ENCODE measurements around the gene INTS6.

INTS6 gene

DNA sequence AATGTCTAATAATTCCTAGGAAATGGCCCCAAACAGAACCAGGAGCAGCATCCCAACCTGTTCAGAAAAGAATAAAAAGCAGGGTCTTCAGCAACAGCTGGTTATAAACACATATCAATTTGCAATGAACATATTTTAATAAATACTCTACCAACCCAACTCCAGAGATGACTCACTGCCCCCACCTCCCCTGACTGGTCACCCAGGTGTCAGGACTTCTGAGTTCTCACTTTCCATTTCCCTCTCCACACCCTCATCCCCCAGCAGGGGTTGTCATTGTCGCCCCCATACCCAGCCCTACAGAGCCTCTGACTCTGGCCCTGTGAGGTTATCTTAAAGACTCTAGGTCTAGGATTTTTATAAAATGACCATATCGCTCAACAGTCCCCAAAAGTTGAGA lies 106.4 kb downstream of the INTS6 start:
- TF ChIP-seq, protein P1, sequence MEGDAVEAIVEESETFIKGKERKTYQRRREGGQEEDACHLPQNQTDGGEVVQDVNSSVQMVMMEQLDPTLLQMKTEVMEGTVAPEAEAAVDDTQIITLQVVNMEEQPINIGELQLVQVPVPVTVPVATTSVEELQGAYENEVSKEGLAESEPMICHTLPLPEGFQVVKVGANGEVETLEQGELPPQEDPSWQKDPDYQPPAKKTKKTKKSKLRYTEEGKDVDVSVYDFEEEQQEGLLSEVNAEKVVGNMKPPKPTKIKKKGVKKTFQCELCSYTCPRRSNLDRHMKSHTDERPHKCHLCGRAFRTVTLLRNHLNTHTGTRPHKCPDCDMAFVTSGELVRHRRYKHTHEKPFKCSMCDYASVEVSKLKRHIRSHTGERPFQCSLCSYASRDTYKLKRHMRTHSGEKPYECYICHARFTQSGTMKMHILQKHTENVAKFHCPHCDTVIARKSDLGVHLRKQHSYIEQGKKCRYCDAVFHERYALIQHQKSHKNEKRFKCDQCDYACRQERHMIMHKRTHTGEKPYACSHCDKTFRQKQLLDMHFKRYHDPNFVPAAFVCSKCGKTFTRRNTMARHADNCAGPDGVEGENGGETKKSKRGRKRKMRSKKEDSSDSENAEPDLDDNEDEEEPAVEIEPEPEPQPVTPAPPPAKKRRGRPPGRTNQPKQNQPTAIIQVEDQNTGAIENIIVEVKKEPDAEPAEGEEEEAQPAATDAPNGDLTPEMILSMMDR (IDR thresholded peaks at IDR 0.05; ENCODE audit: low read depth, low read length), result no peak
- DNase-seq (ENCODE audit: extremely low read depth, low read depth), result no peak

GRCh38 chr13:51343475-51343874 lies 109.4 kb downstream of the INTS6 start:
- TF ChIP-seq, protein P1 (IDR thresholded peaks at IDR 0.05; ENCODE audit: low read depth, low read length), result no peak
- no peak for DNase-seq (ENCODE audit: extremely low read depth, low read depth)

DNA sequence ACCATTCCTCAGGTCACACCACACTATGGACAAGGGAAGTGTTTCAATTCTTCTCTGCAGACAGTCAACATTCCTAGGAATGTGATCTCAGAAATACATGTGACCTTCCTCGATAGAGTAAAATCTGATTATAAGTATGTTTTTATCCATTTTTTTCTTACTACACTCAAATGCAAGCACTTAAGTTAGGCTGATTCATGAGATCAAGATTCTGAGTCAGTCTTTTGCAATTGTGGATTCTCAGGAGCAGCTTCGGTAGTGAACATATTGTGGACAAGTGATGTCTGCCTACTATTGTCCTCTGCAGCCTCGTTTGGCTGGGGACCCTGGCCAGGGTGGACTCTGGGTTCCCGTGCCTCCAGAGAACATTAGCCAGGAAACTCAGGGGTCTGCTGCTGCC lies 110.1 kb downstream of the INTS6 start:
- DNase-seq (ENCODE audit: extremely low read depth, low read depth), result no peak

DNA sequence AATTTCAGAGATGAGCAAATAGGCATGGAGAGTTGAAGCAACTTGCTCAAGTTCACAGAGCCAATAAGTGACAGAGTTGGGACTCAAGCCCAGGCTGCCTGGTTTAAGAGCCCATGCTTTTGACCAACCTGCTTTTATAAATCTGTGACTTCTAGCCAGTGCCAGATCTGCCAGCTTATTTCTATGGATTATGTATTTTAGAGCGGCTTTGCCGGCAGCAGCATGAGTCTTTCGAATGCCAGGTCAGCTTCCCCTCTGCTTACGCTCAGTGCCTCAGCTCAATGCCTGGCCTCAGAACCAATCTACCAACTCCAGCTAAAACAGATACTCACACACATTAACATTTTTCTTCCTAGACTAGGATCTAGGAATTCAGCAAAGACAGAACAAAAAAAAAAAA lies 111.0 kb downstream of the INTS6 start:
- no peak for DNase-seq (ENCODE audit: extremely low read depth, low read depth)
- TF ChIP-seq, protein P1 (IDR thresholded peaks at IDR 0.05; ENCODE audit: low read depth, low read length), result no peak

More for the DNA sequence above, 110.1 kb downstream of the INTS6 start:
- TF ChIP-seq, protein P1 (IDR thresholded peaks at IDR 0.05; ENCODE audit: low read depth, low read length), result no peak

- no peak for DNase-seq (ENCODE audit: extremely low read depth, low read depth)
- TF ChIP-seq, protein P1 (IDR thresholded peaks at IDR 0.05; ENCODE audit: low read depth, low read length), result no peak
Observed at GRCh38 chr13:51341232-51341631, 111.6 kb downstream of the INTS6 start.

- no peak for DNase-seq (ENCODE audit: extremely low read depth, low read depth)
- TF ChIP-seq, protein P1 (IDR thresholded peaks at IDR 0.05; ENCODE audit: low read depth, low read length), result no peak
Observed at GRCh38 chr13:51339952-51340732, 112.7 kb downstream of the INTS6 start.

GRCh38 chr13:51339354-51339753 lies 113.5 kb downstream of the INTS6 start, which contains the start of gene SERPINE3:
TSS of gene SERPINE3 (plus strand) at chr13:51339691. CDS start at chr13:51341092, 1,401 bp downstream.
- TF ChIP-seq, protein P1 (IDR thresholded peaks at IDR 0.05; ENCODE audit: low read depth, low read length), result no peak

More at GRCh38 chr13:51339354-51339753, 113.5 kb downstream of the INTS6 start, which contains the start of gene SERPINE3:
- DNase-seq (ENCODE audit: extremely low read depth, low read depth), result no peak

Data from AG09319 (cell line).